ENCODE measurements around the gene SEPTIN8. TPM values are rescaled to one million over a fixed set of nuclear protein-coding genes. Genes with fewer than 3 reads are reported as not detected.

Gene SEPTIN8
- total RNA-seq = 29.2 and 30.7 TPM in 2 replicates

- peak; percentile 41 to 49 for DNase-seq (ENCODE audit: low read depth in 2 of 2)
Observed at GRCh38 chr5:132777209-132778069, at the start of gene SEPTIN8. SEPTIN8 (minus strand) TSS chr5:132777239; CDS start chr5:132777137, 102 bp downstream.

- peak in 1 of 2 donors; percentile 42 for DNase-seq (ENCODE audit: low read depth in 2 of 2)
Observed at GRCh38 chr5:132826424-132827082, 49.5 kb upstream of the SEPTIN8 start.

GRCh38 chr5:132825834-132826391 lies 48.9 kb upstream of the SEPTIN8 start:
- DNase-seq (ENCODE audit: low read depth in 2 of 2) = no peak

GRCh38 chr5:132825033-132825833 lies 48.2 kb upstream of the SEPTIN8 start:
- no peak for DNase-seq (ENCODE audit: low read depth in 2 of 2)

GRCh38 chr5:132824426-132824825 lies 47.4 kb upstream of the SEPTIN8 start:
- DNase-seq (ENCODE audit: low read depth in 2 of 2) = no peak

- DNase-seq (ENCODE audit: low read depth in 2 of 2) = no peak
Observed at GRCh38 chr5:132823481-132824050, 46.5 kb upstream of the SEPTIN8 start.

- peak in 1 of 2 donors; percentile 20 for DNase-seq (ENCODE audit: low read depth in 2 of 2)
Observed at GRCh38 chr5:132822650-132823480, 45.8 kb upstream of the SEPTIN8 start.

- peak in 1 of 2 donors; percentile 31 for DNase-seq (ENCODE audit: low read depth in 2 of 2)
Observed at GRCh38 chr5:132821791-132822190, 44.8 kb upstream of the SEPTIN8 start.

GRCh38 chr5:132821350-132821749 lies 44.3 kb upstream of the SEPTIN8 start:
- DNase-seq (ENCODE audit: low read depth in 2 of 2) = no peak

- DNase-seq (ENCODE audit: low read depth in 2 of 2) = peak; percentile 92
Observed at GRCh38 chr5:132820162-132820754, 43.2 kb upstream of the SEPTIN8 start.

GRCh38 chr5:132819468-132819867 lies 42.4 kb upstream of the SEPTIN8 start:
- no peak for DNase-seq (ENCODE audit: low read depth in 2 of 2)

GRCh38 chr5:132817011-132817410 lies 40.0 kb upstream of the SEPTIN8 start:
- no peak for DNase-seq (ENCODE audit: low read depth in 2 of 2)

- DNase-seq (ENCODE audit: low read depth in 2 of 2) = no peak
Observed at GRCh38 chr5:132816554-132816953, 39.5 kb upstream of the SEPTIN8 start.

GRCh38 chr5:132816083-132816482 lies 39.0 kb upstream of the SEPTIN8 start:
- no peak for DNase-seq (ENCODE audit: low read depth in 2 of 2)

GRCh38 chr5:132815454-132815853 lies 38.4 kb upstream of the SEPTIN8 start:
- no peak for DNase-seq (ENCODE audit: low read depth in 2 of 2)

GRCh38 chr5:132814503-132815294 lies 37.7 kb upstream of the SEPTIN8 start:
- no peak for DNase-seq (ENCODE audit: low read depth in 2 of 2)

- peak; percentile 15 to 20 for DNase-seq (ENCODE audit: low read depth in 2 of 2)
Observed at GRCh38 chr5:132813599-132814502, 36.8 kb upstream of the SEPTIN8 start.
